Hematopoietic multipotent progenitor cell treated with erythropoietin and hydrocortisone succinate and interleukin-3 and kit ligand, for 8 days (in vitro differentiated cells): Measurements from ENCODE around the gene RNF215.
"Not testable (repeated sequence)": the region's sequence is repeated elsewhere in the genome, so short reads cannot be mapped to it uniquely, and the experiment has no call there.

Experiments
- DNase-seq: peaks from one replicate; pipeline ENCODE4 v3.0.0-alpha.2; 2015

The RNF215 gene

GRCh38 chr22:30420347-30421125 is 33.3 kb upstream of the RNF215 start:
- peak; percentile 67 for DNase-seq

DNA sequence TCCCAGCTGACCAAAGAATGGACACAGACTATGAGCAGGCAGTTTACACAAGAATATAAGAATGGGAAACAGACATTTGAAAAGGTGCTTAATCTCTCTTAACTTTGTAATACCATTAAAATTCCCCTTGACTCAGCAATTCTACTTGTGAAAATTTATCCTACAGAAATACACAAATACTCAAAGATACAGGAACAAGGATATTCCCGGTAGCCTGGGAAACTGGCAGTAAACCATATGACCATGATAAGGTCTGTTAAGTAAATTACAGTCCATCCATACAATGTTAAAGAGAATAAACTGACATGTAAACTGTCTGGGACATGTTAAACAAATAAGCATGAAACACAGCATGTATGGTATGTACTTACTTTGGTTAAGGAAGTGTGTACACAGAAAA is 29.6 kb upstream of the RNF215 start:
- no peak for DNase-seq

GRCh38 chr22:30416403-30416802 is 29.2 kb upstream of the RNF215 start:
- DNase-seq: no peak

- no peak for DNase-seq
Observed at GRCh38 chr22:30414525-30415047, 27.4 kb upstream of the RNF215 start.

DNA sequence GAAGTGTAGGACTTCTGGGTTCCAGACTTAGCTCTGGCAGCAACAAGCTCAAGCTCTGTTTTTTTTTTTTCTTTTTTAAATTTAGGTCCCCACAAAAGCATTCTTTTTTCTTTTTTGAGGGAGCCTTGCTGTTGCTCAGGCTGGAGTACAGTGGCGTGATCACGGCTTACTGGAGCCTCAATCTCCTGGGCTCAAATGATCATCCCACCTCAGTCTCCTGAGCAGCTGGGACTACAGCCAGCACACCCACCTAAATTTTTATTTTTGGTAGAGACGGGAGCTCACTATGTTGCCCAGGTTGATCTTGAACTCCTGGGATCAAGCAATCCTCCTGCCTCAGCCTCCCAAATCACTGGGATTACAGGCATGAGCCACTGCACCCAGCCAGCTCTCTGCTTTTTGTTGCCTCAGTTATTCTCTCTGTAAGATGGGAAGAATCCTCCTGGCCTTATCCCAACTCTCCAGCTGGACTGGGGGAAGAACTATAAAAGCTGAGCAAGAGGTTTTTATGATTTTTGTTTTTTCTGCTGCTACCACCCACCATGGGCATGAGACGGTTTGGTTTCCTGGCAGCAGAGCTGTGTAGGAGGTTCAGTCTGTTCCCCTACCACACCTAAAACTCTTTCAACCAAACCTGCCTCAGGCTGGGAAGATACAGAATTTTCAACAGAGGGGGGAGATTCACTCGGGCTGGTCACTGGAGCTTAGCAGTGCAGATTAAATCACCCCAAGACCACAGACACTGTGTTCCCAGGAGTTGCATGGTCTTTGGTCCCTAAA is 26.7 kb upstream of the RNF215 start:
- DNase-seq: no peak

GRCh38 chr22:30413001-30413400 is 25.8 kb upstream of the RNF215 start:
- no peak for DNase-seq

- no peak for DNase-seq
Observed at GRCh38 chr22:30411780-30412179, 24.6 kb upstream of the RNF215 start.

- DNase-seq: peak; percentile 63
Observed at GRCh38 chr22:30408388-30409102, 21.3 kb upstream of the RNF215 start.

DNA sequence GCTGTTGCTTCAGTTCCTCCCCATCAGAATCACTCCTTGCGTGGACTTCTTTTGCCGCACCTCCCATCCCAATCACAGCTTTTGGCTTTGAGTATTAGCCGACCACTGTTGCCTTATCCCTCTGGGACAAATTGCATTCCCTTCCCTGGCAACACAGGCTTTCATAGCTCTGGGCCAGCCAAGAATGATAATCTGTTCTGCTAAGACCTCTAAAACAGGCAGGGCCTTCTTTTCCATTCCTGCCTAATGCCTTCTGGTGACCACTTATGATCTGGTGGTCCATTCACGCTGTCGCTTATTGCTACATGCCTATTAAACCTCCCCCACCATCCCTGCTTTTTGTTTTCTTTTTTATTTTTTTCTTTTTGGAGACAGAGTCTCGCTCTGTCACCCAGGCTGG is 19.2 kb upstream of the RNF215 start:
- DNase-seq: no peak

GRCh38 chr22:30405731-30406130 is 18.5 kb upstream of the RNF215 start:
- DNase-seq: no peak

GRCh38 chr22:30404307-30404706 is 17.1 kb upstream of the RNF215 start:
- no peak for DNase-seq

GRCh38 chr22:30402766-30403104 is 15.5 kb upstream of the RNF215 start:
- not testable (repeated sequence) for DNase-seq

GRCh38 chr22:30402028-30402765 is 15.0 kb upstream of the RNF215 start:
- DNase-seq: peak; percentile 71

- not testable (repeated sequence) for DNase-seq
Observed at GRCh38 chr22:30401024-30401423, 13.8 kb upstream of the RNF215 start.

- no peak for DNase-seq
Observed at GRCh38 chr22:30400159-30400558, 12.9 kb upstream of the RNF215 start.

DNA sequence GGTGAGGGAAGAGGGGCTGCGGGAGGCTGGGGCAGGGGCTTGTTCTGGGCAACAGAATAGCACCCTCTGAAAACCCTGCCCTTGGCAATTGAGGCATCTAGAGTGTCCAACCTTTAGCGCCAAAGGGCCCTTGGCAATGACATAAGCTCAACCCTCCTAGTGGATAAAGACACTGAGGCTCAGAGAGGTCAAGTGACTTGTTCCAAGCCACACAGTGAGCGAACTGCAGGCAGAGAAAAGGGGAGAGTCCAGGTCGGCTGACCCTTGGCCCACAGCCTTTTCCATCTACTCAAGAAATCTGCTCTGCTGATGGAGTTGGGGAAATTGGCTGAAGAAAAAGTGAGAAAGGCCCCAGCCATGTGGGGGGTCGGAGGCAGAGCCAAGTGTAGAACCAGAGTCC is 12.5 kb upstream of the RNF215 start:
- DNase-seq: no peak

DNA sequence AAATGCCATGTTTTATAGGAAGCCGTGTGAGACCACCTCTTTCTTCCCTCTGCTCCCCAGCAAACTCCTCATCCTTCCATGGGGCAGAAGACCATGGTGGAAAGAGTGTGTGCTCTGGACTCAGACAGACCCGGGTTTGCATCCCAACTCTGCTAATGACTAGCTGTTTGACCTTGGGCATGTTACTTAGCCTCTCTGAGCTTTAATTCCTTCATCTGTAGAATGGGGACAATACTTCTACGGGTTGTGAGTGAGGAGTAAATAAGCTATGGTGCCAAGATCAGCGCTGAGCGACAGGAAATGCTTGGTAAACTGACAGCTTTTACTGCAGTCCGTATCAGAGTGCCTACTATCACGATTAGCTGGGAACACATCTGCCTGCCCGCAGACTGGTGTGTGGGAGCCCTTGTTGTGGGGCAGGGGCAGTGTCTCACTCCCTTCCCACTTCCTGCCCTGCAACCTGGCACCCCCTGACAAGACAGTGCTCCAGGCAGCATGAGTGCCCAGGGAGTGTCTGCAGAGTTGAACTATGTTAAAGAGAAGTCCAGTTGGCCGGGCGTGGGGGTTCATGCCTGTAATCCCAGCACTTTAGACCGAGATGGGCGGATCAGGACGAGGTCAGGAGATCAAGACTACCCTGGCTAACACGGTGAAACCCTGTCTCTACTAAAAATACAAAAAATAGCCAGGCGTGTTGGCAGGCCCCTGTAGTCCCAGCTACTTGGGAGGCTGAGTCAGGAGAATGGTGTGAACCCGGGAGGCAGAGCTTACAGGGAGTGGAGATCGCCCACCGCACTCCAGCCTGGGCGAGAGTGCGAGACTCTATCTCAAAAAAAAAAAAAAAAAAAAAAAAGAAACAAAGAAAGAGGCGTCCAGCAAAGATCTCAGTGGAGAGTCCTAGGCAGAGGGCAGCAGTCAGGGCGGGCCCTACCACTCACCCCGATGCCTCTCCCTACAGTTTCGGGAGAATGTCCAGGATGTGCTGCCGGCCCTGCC is 11.8 kb upstream of the RNF215 start:
- DNase-seq: peak; percentile 94

- peak; percentile 81 for DNase-seq
Observed at GRCh38 chr22:30397656-30398635, 10.7 kb upstream of the RNF215 start.

GRCh38 chr22:30396871-30397655 is 9.9 kb upstream of the RNF215 start, which contains the start of gene SEC14L2:
Gene SEC14L2 (plus strand): TSS chr22:30397018. CDS start chr22:30397117, 99 bp downstream.
- DNase-seq: peak; percentile 80
